CD14-positive monocyte (primary cell): Measurements from ENCODE around the gene VEPH1. TPM values are rescaled to one million over a fixed set of nuclear protein-coding genes. Genes with fewer than 3 reads are reported as not detected.

Experiments used
- DNase-seq, 3 donors: peaks; one replicate each; pipeline ENCODE4 v3.0.0-alpha.2; 2011 to 2022
- H2AFZ ChIP-seq: 2 replicates; pipeline ENCODE4 v1.6.0; 2012; ENCODE audit warnings: mild to moderate bottlenecking, low read depth, low read length, inconsistent platforms; ENCODE audit not compliant: insufficient read depth, poor library complexity, severe bottlenecking
- H3K27ac ChIP-seq, 2 donors: 1 replicate in 1 of 2; 2 replicates in 1 of 2; pipeline ENCODE4 v1.5.1; 2012 to 2013; ENCODE audit warnings: low read length in 2 of 2, control low read depth in 1 of 2, inconsistent platforms in 1 of 2, low read depth in 1 of 2, mild to moderate bottlenecking in 1 of 2
- H3K27me3 ChIP-seq, 2 donors: one replicate each; pipeline versions ENCODE4 v1.6.0 to v1.6.1; 2011 to 2013; ENCODE audit warnings: low read length in 2 of 2; ENCODE audit not compliant: control insufficient read depth in 2 of 2, insufficient read depth in 2 of 2
- H3K36me3 ChIP-seq, 2 donors: replicated peaks in 1 of 2; 1 replicate in 1 of 2; 2 replicates in 1 of 2; pipeline versions ENCODE4 v1.5.1 to v1.6.1; 2012 to 2013; ENCODE audit warnings: low read length in 2 of 2, control low read depth in 1 of 2, inconsistent platforms in 1 of 2, mild to moderate bottlenecking in 1 of 2; ENCODE audit not compliant: insufficient read depth in 2 of 2, control insufficient read depth in 1 of 2
- H3K4me1 ChIP-seq, 2 donors: 1 replicate in 1 of 2; 2 replicates in 1 of 2; pipeline versions ENCODE4 v1.5.1 to v1.6.1; 2012 to 2013; ENCODE audit warnings: low read length in 2 of 2, control low read depth in 1 of 2, inconsistent platforms in 1 of 2, mild to moderate bottlenecking in 1 of 2, moderate library complexity in 1 of 2; ENCODE audit not compliant: insufficient read depth in 2 of 2, control insufficient read depth in 1 of 2
- H3K4me2 ChIP-seq: replicated peaks from 2 replicates; pipeline ENCODE3; 2012; ENCODE audit warnings: low read length, moderate library complexity, mild to moderate bottlenecking; ENCODE audit not compliant: poor library complexity, severe bottlenecking; ENCODE audit errors: extremely low read depth
- H3K4me3 ChIP-seq, 3 experiments: fragments of 200-600 bp in 1 of 3; sonication (generic) in 1 of 3; replicated peaks in 1 of 3; 1 replicate in 2 of 3; 2 replicates in 1 of 3; pipeline ENCODE4 v1.5.1; 2011 to 2013; ENCODE audit warnings: low read length in 3 of 3, mild to moderate bottlenecking in 3 of 3, control low read depth in 2 of 3, low read depth in 2 of 3, inconsistent platforms in 1 of 3, moderate library complexity in 1 of 3
- H3K79me2 ChIP-seq: 2 replicates; pipeline ENCODE4 v1.6.0; 2012; ENCODE audit warnings: mild to moderate bottlenecking, control low read depth, inconsistent platforms, low read length, moderate library complexity; ENCODE audit not compliant: insufficient read depth
- H3K9ac ChIP-seq: 2 replicates; pipeline ENCODE4 v1.6.0; 2017; ENCODE audit warnings: low read length, mild to moderate bottlenecking; ENCODE audit not compliant: insufficient read depth, poor library complexity, severe bottlenecking
- H3K9me3 ChIP-seq, 2 donors: replicated peaks in 1 of 2; 1 replicate in 1 of 2; 2 replicates in 1 of 2; pipeline versions ENCODE4 v1.5.1 to v1.6.1; 2012 to 2013; ENCODE audit warnings: low read length in 2 of 2, control low read depth in 1 of 2; ENCODE audit not compliant: control insufficient read depth in 1 of 2, insufficient read depth in 1 of 2
- H4K20me1 ChIP-seq: 2 replicates; pipeline ENCODE4 v1.6.0; 2012; ENCODE audit warnings: mild to moderate bottlenecking, low read length, control low read depth, moderate library complexity; ENCODE audit not compliant: insufficient read depth
- H3K27ac Mint-ChIP-seq, 7 donors: one replicate each; pipeline ENCODE4 v1.8.0; 2020; ENCODE audit warnings: mild to moderate bottlenecking in 7 of 7, mixed read lengths in 7 of 7, moderate library complexity in 6 of 7, inconsistent platforms in 2 of 7
- H3K27me3 Mint-ChIP-seq, 3 donors: one replicate each; pipeline ENCODE4 v1.8.0; 2021 to 2022; ENCODE audit warnings: low read depth in 3 of 3, mild to moderate bottlenecking in 3 of 3, mixed read lengths in 3 of 3, moderate library complexity in 3 of 3, inconsistent platforms in 1 of 3
- H3K36me3 Mint-ChIP-seq, 2 donors: one replicate each; pipeline ENCODE4 v1.8.0; 2020; ENCODE audit warnings: mixed read lengths in 2 of 2, inconsistent platforms in 1 of 2, mild to moderate bottlenecking in 1 of 2
- H3K4me1 Mint-ChIP-seq: one replicate; pipeline ENCODE4 v1.8.0; 2020; ENCODE audit warnings: mild to moderate bottlenecking, mixed read lengths
- H3K4me3 Mint-ChIP-seq, 2 donors: one replicate each; pipeline ENCODE4 v1.8.0; 2020; ENCODE audit warnings: mild to moderate bottlenecking in 2 of 2, mixed read lengths in 2 of 2, moderate library complexity in 1 of 2
- H3K9me3 Mint-ChIP-seq, 7 donors: one replicate each; pipeline ENCODE4 v1.8.0; 2020 to 2022; ENCODE audit warnings: mixed read lengths in 7 of 7, mild to moderate bottlenecking in 6 of 7, moderate library complexity in 6 of 7, inconsistent platforms in 2 of 7
- CTCF ChIP-seq: fragments of 200-600 bp; IDR thresholded peaks from one replicate; pipeline ENCODE4 v1.8.0; 2022; ENCODE audit warnings: antibody characterized with exemption, mild to moderate bottlenecking
- WGBS: methylation state at CpG from one replicate; pipeline ENCODE4 v1.1.5; 2013; ENCODE audit warnings: missing lambda C conversion rate; ENCODE audit not compliant: insufficient coverage; 5-methylcytosine and 5-hydroxymethylcytosine counted together
- intact Hi-C, 2 donors: fragments of 100-400 bp; cut with micrococcal nuclease; formaldehyde crosslinking; loops; one replicate each; pipeline versions ENCODE4 v1.15.0 to v1.15.1; 2023
- polyA plus RNA-seq, 3 donors: library from polyadenylated mRNA; depleted of rRNA in 1 of 3; unstranded in 2 of 3; stranded (reverse) in 1 of 3; fragments of 300-500 nt in 2 of 3; fragments of >200 nt in 1 of 3; fragmentation: Illumina TruSeq in 2 of 3; gene quantifications; 1 replicate in 2 of 3; 2 replicates in 1 of 3; pipeline ENCODE4 v1.2.3, GENCODE V29; 2012 to 2021

Gene VEPH1
- polyA plus RNA-seq, 3 donors: 0.44 TPM; not detected in 2

- Histone ChIP-seq H3K4me1 (no peaks in the 10 kb centered on the region), H3K9me3 (no peaks in the 10 kb centered on the region), H3K36me3 (no peaks in the 10 kb centered on the region), H3K27me3 (no peaks in the 10 kb centered on the region), H3K27ac (no peak overlapping the region), H3K4me3 (no peak overlapping the region), H4K20me1 (no peaks in the 10 kb centered on the region), H3K4me2 (no peak overlapping the region), H2AFZ (no peak overlapping the region), H3K79me2 (no peaks in the 10 kb centered on the region), H3K9ac (no peak overlapping the region)
- H3K9me3 Mint-ChIP-seq: peaks cover 0 to 3% (median 0%) of the 10 kb centered on the region in 7 donors
- intact Hi-C loops: no loop called here
- WGBS: 88% methylated on average over 2 of the region's 2 CpGs
- H3K27me3 Mint-ChIP-seq: peaks cover 0 to 2% (median 0%) of the 10 kb centered on the region in 3 donors
- DNase-seq: no peak
- no peaks in the 10 kb centered on the region for H3K36me3 Mint-ChIP-seq
- H3K4me1 Mint-ChIP-seq: no peaks in the 10 kb centered on the region
- no peak for TF ChIP-seq CTCF
- H3K4me3 Mint-ChIP-seq: no peak overlapping the region
- H3K27ac Mint-ChIP-seq: no peak overlapping the region
Observed at GRCh38 chr3:157259825-157260224, 243.4 kb downstream of the VEPH1 start.

- H3K9me3 ChIP-seq: no peaks in the 10 kb centered on the region
- H3K27me3 Mint-ChIP-seq: peaks cover 0 to 3% (median 1%) of the 10 kb centered on the region in 3 donors
- no peaks in the 10 kb centered on the region for H3K9me3 Mint-ChIP-seq
- 100% methylated on average over 2 of the region's 5 CpGs for WGBS
- intact Hi-C loops: no loop called here
- no peaks in the 10 kb centered on the region for H3K4me1 ChIP-seq
- H2AFZ ChIP-seq: no peak overlapping the region
- H3K4me3 Mint-ChIP-seq: no peak overlapping the region
- H3K36me3 Mint-ChIP-seq: no peaks in the 10 kb centered on the region
- H3K79me2 ChIP-seq: no peaks in the 10 kb centered on the region
- H3K27ac Mint-ChIP-seq: no peak overlapping the region
- H4K20me1 ChIP-seq: no peaks in the 10 kb centered on the region
- no peak for DNase-seq
- H3K4me1 Mint-ChIP-seq: no peaks in the 10 kb centered on the region
- H3K36me3 ChIP-seq: no peaks in the 10 kb centered on the region
- no peak overlapping the region for H3K9ac ChIP-seq
- H3K4me2 ChIP-seq: no peak overlapping the region
- no peak for TF ChIP-seq CTCF
- no peak overlapping the region for H3K4me3 ChIP-seq
- H3K27ac ChIP-seq: no peak overlapping the region
- no peaks in the 10 kb centered on the region for H3K27me3 ChIP-seq
Observed at GRCh38 chr3:157257101-157257500, 246.1 kb downstream of the VEPH1 start.
